ENCODE data around the gene RSBN1. TPM values are rescaled to one million over a fixed set of nuclear protein-coding genes. Genes with fewer than 3 reads are reported as not detected.
A peak's percentile ranks its signal among the peaks of the same experiment; 100 is the strongest.
"Not testable (repeated sequence)": the region's sequence is repeated elsewhere in the genome, so short reads cannot be mapped to it uniquely, and the experiment has no call there.

Gene RSBN1
- total RNA-seq, 1 experiment from 2014 or later = 16.6 TPM

GRCh38 chr1:113779542-113779941 lies 32.7 kb downstream of the RSBN1 start:
- Histone ChIP-seq H3K27me3 (no peaks in the 10 kb centered on the region), H3K27ac (no peak overlapping the region), H3K36me3 (peaks cover 8% of the 10 kb centered on the region; the same call in 1 of the 2 replicates), H3K4me3 (no peak overlapping the region), H3K4me1 (peaks cover 15% of the 10 kb centered on the region), H3K9me3 (replicated peaks) (no peaks in the 10 kb centered on the region)
- DNase-seq = no peak

GRCh38 chr1:113777561-113777960 lies 34.7 kb downstream of the RSBN1 start:
- no peak for DNase-seq
- no peaks in the 10 kb centered on the region for H3K9me3 ChIP-seq (replicated peaks)
- H3K27ac ChIP-seq = no peak overlapping the region

GRCh38 chr1:113770031-113770430 lies 42.2 kb downstream of the RSBN1 start:
- H3K27ac ChIP-seq = no peak overlapping the region
- no peaks in the 10 kb centered on the region for H3K9me3 ChIP-seq (replicated peaks)
- no peaks in the 10 kb centered on the region for H3K4me1 ChIP-seq
- peaks cover 10% of the 10 kb centered on the region for H3K36me3 ChIP-seq
- no peak for DNase-seq
- no peak overlapping the region for H3K4me3 ChIP-seq
- no peaks in the 10 kb centered on the region for H3K27me3 ChIP-seq

More at GRCh38 chr1:113777561-113777960, 34.7 kb downstream of the RSBN1 start:
- Histone ChIP-seq H3K4me1 (peaks cover 11% of the 10 kb centered on the region), H3K4me3 (no peak overlapping the region), H3K36me3 (peaks cover 8% of the 10 kb centered on the region; the same call in 1 of the 2 replicates), H3K27me3 (no peaks in the 10 kb centered on the region)

GRCh38 chr1:113769601-113769970 lies 42.7 kb downstream of the RSBN1 start:
- Histone ChIP-seq H3K9me3 (replicated peaks) (no peaks in the 10 kb centered on the region), H3K4me3 (no peak overlapping the region), H3K4me1 (no peaks in the 10 kb centered on the region), H3K36me3 (peaks cover 14% of the 10 kb centered on the region), H3K27ac (no peak overlapping the region), H3K27me3 (no peaks in the 10 kb centered on the region)
- DNase-seq = no peak

DNA sequence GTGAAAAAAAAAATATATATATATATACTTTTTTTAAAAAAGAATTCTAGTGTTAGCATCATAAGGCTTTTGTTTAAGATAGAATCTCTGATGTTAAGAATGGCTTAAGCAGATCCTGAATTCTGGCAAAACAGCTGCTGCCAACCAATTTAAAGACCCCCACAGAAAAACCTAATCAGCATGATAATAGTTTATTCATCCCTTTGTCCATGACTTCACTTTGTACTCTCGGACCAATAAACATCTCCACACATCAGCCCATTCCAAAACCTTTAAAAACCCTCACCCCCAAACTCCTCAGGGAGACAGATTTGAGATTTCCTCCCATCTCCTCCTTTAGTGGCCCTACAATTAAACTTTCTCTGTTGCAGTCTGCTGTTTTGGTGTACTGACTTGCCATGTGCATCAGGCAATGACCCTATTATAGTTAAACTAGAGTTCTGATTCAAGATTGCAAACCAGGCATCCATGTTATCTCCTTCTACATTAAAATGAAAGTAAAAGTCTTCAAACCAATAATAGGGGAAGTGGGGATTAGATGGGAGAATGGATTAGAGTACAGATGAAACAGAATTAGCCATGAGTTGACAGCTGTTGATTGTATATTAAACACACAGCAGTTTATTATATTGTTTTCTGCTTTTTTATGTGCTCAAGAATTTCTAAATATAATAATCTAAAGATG lies 43.2 kb downstream of the RSBN1 start:
- no peak for DNase-seq
- no peak overlapping the region for H3K4me3 ChIP-seq
- no peaks in the 10 kb centered on the region for H3K4me1 ChIP-seq
- no peaks in the 10 kb centered on the region for H3K27me3 ChIP-seq
- peaks cover 14% of the 10 kb centered on the region for H3K36me3 ChIP-seq
- no peaks in the 10 kb centered on the region for H3K9me3 ChIP-seq (replicated peaks)
- H3K27ac ChIP-seq = no peak overlapping the region

DNA sequence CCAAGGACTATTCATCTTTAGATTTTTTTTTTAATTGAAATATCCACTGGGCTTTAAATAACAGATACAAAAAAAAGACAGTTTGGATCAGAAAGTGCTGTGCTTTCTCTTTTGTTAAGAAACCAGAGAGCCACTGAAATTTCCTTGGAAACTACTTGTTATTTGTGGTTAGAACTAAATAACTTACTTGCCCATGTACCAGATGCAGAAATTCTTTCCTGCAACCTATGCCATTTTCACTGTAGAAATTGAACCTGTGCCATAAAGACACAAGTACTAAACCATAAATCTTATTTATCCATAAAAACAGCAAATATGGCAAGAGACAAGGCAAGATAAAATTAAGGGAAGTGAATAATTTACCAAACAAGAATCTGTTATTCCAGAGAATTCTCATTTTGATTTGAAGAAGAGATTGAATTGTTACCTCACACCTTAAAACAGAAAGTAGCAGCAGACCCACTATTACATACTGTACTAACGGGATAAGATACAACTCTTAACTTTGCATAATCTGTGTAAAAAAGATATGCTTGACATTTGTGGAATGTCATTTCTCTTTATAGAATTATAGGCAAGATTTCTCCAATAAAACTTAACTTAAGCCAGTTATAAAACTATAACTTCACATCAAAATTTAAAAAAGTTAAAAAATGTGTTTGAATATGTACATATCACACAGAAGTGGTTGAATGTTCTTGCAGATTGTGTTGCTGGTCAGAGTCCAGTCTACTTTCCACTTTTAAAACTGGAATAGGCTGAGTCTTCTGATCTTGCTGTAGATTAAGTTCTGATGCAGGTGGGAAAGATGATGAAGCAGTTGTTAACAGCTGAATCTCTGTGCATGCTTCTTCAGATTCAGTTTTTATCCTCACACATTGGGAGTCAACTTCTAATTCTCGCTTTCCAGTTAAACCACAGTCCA lies 46.7 kb downstream of the RSBN1 start:
- no peaks in the 10 kb centered on the region for H3K27me3 ChIP-seq
- H3K4me3 ChIP-seq = no peak overlapping the region
- H3K4me1 ChIP-seq = no peaks in the 10 kb centered on the region
- DNase-seq = no peak
- H3K27ac ChIP-seq = no peak overlapping the region
- peaks cover 17% of the 10 kb centered on the region for H3K36me3 ChIP-seq
- H3K9me3 ChIP-seq (replicated peaks) = no peaks in the 10 kb centered on the region

GRCh38 chr1:113763661-113764060 lies 48.6 kb downstream of the RSBN1 start:
- H3K36me3 ChIP-seq = peaks cover 17% of the 10 kb centered on the region
- no peak for DNase-seq
- no peaks in the 10 kb centered on the region for H3K27me3 ChIP-seq
- no peak overlapping the region for H3K4me3 ChIP-seq
- no peak overlapping the region for H3K27ac ChIP-seq
- H3K4me1 ChIP-seq = no peaks in the 10 kb centered on the region
- H3K9me3 ChIP-seq (replicated peaks) = no peaks in the 10 kb centered on the region

GRCh38 chr1:113761937-113762336 lies 50.3 kb downstream of the RSBN1 start:
- Histone ChIP-seq H3K4me3 (no peak overlapping the region), H3K36me3 (peaks cover 17% of the 10 kb centered on the region), H3K4me1 (no peaks in the 10 kb centered on the region; the same call in 1 of the 2 replicates), H3K9me3 (replicated peaks) (no peaks in the 10 kb centered on the region), H3K27ac (no peak overlapping the region), H3K27me3 (no peaks in the 10 kb centered on the region)
- DNase-seq = no peak

DNA sequence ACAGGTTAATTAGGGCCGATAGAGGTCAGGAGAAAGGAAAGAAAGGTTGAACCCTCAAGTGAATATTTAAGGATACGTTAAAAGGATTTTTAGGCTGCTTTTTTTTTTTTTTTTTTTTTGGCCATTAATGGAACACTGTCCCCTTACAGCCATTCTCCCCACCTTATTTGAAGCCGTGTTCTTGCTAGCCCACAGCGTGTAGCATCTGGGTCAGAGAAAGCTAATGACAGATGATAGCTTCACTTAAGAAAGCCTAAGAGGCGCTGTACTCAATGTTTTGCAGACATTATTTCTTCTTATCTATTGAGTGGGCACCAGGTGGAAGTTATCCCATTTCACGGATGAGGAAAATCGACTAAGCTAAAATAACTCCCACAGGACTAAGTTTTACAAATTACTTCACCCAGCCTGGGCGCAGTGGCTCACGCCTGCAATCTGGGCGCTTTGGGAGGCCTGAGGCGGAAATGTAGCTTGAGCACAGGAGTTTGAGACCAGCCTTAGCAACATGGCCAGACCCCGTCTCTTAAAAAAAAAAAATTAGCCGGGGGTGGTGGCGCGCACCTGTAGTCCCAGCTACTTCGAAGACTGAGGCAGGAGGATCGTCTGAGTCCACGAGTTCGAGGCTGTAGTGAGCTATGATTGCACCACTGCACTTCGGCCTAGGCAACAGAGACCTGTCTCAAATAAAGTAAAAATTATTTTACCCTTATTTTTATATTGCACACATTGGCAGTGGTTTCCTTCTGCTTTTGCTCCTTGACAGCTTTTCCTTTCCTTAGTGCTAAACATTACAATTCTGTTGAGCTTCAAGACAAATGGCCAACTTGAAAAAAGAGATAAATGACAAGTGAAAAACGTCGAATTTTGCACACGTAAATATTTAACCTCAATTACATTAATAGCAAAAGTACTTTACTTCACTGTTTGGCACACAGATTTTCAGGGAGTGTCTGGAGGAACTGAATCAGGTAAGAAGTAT lies 51.9 kb downstream of the RSBN1 start:
- no peaks in the 10 kb centered on the region for H3K9me3 ChIP-seq (replicated peaks)
- DNase-seq = no peak
- H3K27ac ChIP-seq = peak overlapping the region; percentile 91
- no peaks in the 10 kb centered on the region for H3K27me3 ChIP-seq
- H3K36me3 ChIP-seq = peaks cover 11% of the 10 kb centered on the region
- H3K4me1 ChIP-seq = no peaks in the 10 kb centered on the region; the same call in 1 of the 2 replicates
- H3K4me3 ChIP-seq = peak overlapping the region; percentile 93

DNA sequence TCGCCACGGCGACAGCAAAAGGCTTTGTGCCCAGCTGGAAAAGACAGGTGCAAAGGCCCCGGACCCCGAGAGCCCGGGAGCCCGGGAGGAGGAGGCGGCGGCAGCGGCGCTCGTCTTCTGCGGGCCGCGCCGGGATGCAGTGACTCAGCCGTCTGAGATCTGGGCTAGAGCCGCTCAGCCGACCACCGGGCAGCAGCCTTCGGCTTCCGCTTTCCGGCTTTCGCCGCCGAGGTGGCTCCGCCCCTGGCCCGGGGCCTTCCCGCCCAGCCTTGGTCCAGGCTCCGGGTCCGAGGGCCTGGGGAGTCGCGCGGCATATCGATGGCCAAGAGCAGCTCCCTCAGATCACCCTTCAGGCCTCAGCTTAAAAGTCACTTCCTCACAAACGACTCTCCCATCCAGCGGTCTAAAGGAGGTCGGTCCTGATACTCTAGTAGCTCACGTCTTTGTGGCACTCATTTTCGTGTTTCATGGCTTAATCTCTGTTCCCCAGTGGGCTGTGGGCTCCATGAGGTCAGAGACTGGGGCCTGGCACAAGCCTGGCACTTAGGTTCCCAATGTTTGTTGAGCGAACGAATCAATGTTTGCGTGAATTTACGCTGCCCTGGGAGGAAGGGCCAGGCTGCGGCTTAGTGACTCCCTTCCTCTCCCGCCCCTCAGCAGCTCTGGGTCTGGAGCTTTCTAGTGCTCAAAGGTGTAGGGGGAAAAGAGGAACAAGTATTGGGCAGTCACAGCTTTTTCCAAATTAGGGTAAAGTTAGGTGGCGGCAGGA lies 52.8 kb downstream of the RSBN1 start, which contains the start of gene PHTF1:
Gene PHTF1 (minus strand): TSS at position 154 of the 769 bp plus-strand sequence. CDS start 783 bp downstream, outside the sequence.
- H3K9me3 ChIP-seq (replicated peaks) = no peaks in the 10 kb centered on the region
- peak within 1 kb of the TSS; percentile 93 for H3K4me3 ChIP-seq
- peaks cover 11% of the 10 kb centered on the region for H3K36me3 ChIP-seq
- no peaks in the 10 kb centered on the region; the same call in 1 of the 2 replicates for H3K4me1 ChIP-seq
- DNase-seq = peak; percentile 90
- peak within 1 kb of the TSS; percentile 91 for H3K27ac ChIP-seq
- no peaks in the 10 kb centered on the region for H3K27me3 ChIP-seq

DNA sequence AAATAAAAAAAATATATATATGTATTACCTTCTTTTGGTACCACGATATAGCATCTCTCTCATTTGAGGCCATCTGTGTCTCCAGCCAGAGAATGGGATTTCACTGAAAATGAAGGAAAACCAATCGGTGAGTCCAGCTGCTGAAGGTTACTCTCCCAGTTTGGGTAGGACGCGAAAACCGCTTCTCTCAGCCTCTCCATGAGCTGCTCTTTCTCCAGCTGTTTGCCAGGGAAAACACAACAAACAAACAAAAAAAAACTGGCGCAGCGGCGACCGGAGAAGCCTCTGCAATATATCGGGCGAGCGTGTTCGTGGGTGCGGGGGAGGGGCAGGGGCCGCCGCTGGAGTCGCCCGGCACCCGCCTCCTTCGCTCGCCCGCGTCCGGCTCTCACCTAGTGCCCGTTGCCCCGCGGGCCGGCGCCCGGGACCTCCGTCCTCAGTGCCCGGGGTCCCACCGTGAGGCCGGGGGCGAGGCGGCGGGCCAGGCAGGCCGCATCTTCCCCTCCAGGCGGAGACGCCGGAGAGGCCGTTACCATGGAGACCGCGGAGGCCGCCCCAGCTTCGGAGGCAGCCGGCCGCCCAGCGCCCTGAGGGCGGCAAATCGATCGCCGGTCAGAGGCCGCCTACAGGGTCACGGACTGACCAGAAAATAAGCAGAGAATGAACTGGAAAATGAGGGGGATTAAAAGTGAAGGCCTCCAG lies 53.5 kb downstream of the RSBN1 start:
- Histone ChIP-seq H3K27me3 (no peaks in the 10 kb centered on the region), H3K36me3 (peaks cover 13% of the 10 kb centered on the region), H3K9me3 (replicated peaks) (no peaks in the 10 kb centered on the region), H3K27ac (peak overlapping the region; percentile 91), H3K4me1 (no peaks in the 10 kb centered on the region; the same call in 1 of the 2 replicates), H3K4me3 (peak overlapping the region; percentile 93)
- peak; percentile 58 to 81 for DNase-seq

- no peaks in the 10 kb centered on the region; the same call in 1 of the 2 replicates for H3K4me1 ChIP-seq
- no peaks in the 10 kb centered on the region for H3K9me3 ChIP-seq (replicated peaks)
- no peak for DNase-seq
- peaks cover 22% of the 10 kb centered on the region for H3K36me3 ChIP-seq
- no peak overlapping the region for H3K4me3 ChIP-seq
- no peaks in the 10 kb centered on the region for H3K27me3 ChIP-seq
- no peak overlapping the region for H3K27ac ChIP-seq
Observed at GRCh38 chr1:113756461-113756860, 55.8 kb downstream of the RSBN1 start.

- H3K4me1 ChIP-seq; H3K27me3 ChIP-seq; H3K27ac ChIP-seq; H3K9me3 ChIP-seq (replicated peaks); DNase-seq; H3K4me3 ChIP-seq: not testable (repeated sequence)
- H3K36me3 ChIP-seq = peaks cover 37% of the 10 kb centered on the region
Observed at GRCh38 chr1:113753333-113753732, 58.9 kb downstream of the RSBN1 start.

Measured in SJCRH30 (cell line).